Activated effector memory CD4-positive, alpha-beta T cell treated with anti-CD3 and anti-CD28 coated beads, Interleukin-2, amount 50 U/mL, for 16 hours (primary cell): ENCODE measurements around the gene BRMS1.
A peak's percentile ranks its signal among the peaks of the same experiment; 100 is the strongest.
"Not testable (repeated sequence)": the region's sequence is repeated elsewhere in the genome, so short reads cannot be mapped to it uniquely, and the experiment has no call there.

Source experiments
- DNase-seq: peaks from one replicate; pipeline ENCODE4 v3.0.0-alpha.2; 2020

BRMS1 gene

GRCh38 chr11:66344550-66345315 is at the start of gene BRMS1:
Gene BRMS1 (minus strand): TSS chr11:66345104. CDS start chr11:66342234, 2,870 bp downstream.
- peak; percentile 99 for DNase-seq

GRCh38 chr11:66393954-66394353 is 49.0 kb upstream of the BRMS1 start:
- no peak for DNase-seq

- DNase-seq: no peak
Observed at GRCh38 chr11:66391322-66391721, 46.4 kb upstream of the BRMS1 start.

GRCh38 chr11:66388780-66389386 is 44.0 kb upstream of the BRMS1 start:
- peak; percentile 85 for DNase-seq

- peak; percentile 92 for DNase-seq
Observed at GRCh38 chr11:66386171-66387069, 41.5 kb upstream of the BRMS1 start.

- not testable (repeated sequence) for DNase-seq
Observed at GRCh38 chr11:66384316-66384715, 39.4 kb upstream of the BRMS1 start.

- not testable (repeated sequence) for DNase-seq
Observed at GRCh38 chr11:66380264-66380663, 35.4 kb upstream of the BRMS1 start.

GRCh38 chr11:66373690-66374287 is 28.9 kb upstream of the BRMS1 start:
- not testable (repeated sequence) for DNase-seq

GRCh38 chr11:66373265-66373664 is 28.4 kb upstream of the BRMS1 start:
- DNase-seq: no peak

- DNase-seq: peak; percentile 90
Observed at GRCh38 chr11:66371627-66372415, 26.9 kb upstream of the BRMS1 start, which contains the start of gene SLC29A2. Gene SLC29A2 (minus strand): TSS chr11:66371760. CDS start chr11:66371591, 169 bp downstream.

- DNase-seq: no peak
Observed at GRCh38 chr11:66369073-66369894, 24.4 kb upstream of the BRMS1 start.

GRCh38 chr11:66368484-66368883 is 23.6 kb upstream of the BRMS1 start:
- no peak for DNase-seq

- DNase-seq: no peak
Observed at GRCh38 chr11:66367561-66368312, 22.8 kb upstream of the BRMS1 start.

- no peak for DNase-seq
Observed at GRCh38 chr11:66366844-66367477, 22.1 kb upstream of the BRMS1 start.

GRCh38 chr11:66365711-66366619 is 21.1 kb upstream of the BRMS1 start:
- DNase-seq: no peak

GRCh38 chr11:66365166-66365565 is 20.3 kb upstream of the BRMS1 start:
- DNase-seq: no peak

- peak; percentile 90 for DNase-seq
Observed at GRCh38 chr11:66363805-66364535, 19.1 kb upstream of the BRMS1 start.

GRCh38 chr11:66363187-66363601 is 18.3 kb upstream of the BRMS1 start:
- no peak for DNase-seq
